PC-3 (cell line): ENCODE measurements around the gene ABCF3.

Experiments used
- EZH2 ChIP-seq: fragments of 300-600 bp; sonication (generic); IDR thresholded peaks from one replicate; pipeline ENCODE4 v1.6.1; 2017; ENCODE audit warnings: antibody characterized with exemption, mild to moderate bottlenecking, low read length; ENCODE audit not compliant: unreplicated experiment
- EZH2phosphoT487 ChIP-seq: fragments of 300-600 bp; sonication (generic); IDR thresholded peaks from 2 replicates; pipeline ENCODE4 v1.6.1; 2018; ENCODE audit warnings: mild to moderate bottlenecking, antibody characterized with exemption, low read length, borderline replicate concordance
- TF ChIP-seq, protein P1 (sequence below): fragments of 300-600 bp; sonication (generic); conservative IDR thresholded peaks from 2 replicates; pipeline ENCODE4 v1.5.1; 2017; ENCODE audit warnings: antibody characterized with exemption, low read depth, mild to moderate bottlenecking, low read length

DNA sequence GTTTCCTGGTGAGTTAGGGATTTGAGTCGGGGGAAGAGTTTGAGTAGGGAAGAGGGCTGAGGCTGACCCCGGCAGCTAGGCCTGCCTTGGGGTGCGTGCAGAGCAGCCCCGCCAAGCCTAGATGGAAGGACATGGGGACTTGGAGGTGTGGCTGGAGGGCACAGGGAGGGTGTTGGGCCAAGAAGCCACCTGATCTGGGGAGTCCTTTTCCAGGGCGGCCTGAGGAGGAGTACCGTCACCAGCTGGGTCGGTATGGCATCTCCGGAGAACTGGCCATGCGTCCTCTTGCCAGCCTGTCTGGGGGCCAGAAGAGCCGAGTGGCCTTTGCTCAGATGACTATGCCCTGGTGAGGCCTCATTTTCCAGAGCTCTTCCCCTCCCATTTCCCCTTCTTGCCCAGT, 6.9 kb downstream of the ABCF3 start:
- TF ChIP-seq, protein P1, sequence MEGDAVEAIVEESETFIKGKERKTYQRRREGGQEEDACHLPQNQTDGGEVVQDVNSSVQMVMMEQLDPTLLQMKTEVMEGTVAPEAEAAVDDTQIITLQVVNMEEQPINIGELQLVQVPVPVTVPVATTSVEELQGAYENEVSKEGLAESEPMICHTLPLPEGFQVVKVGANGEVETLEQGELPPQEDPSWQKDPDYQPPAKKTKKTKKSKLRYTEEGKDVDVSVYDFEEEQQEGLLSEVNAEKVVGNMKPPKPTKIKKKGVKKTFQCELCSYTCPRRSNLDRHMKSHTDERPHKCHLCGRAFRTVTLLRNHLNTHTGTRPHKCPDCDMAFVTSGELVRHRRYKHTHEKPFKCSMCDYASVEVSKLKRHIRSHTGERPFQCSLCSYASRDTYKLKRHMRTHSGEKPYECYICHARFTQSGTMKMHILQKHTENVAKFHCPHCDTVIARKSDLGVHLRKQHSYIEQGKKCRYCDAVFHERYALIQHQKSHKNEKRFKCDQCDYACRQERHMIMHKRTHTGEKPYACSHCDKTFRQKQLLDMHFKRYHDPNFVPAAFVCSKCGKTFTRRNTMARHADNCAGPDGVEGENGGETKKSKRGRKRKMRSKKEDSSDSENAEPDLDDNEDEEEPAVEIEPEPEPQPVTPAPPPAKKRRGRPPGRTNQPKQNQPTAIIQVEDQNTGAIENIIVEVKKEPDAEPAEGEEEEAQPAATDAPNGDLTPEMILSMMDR, result no peak
- no peak for TF ChIP-seq EZH2phosphoT487
- no peak for TF ChIP-seq EZH2
